Ectodermal cell (in vitro differentiated cells): Measurements from ENCODE around the gene CCDC102B.
"Not testable (repeated sequence)": the region's sequence is repeated elsewhere in the genome, so short reads cannot be mapped to it uniquely, and the experiment has no call there.

Experiments
- H3K27ac ChIP-seq: 2 replicates; pipeline ENCODE4 v1.7.0; 2013; ENCODE audit warnings: mild to moderate bottlenecking, low read depth, low read length; ENCODE audit not compliant: insufficient read depth, poor library complexity, severe bottlenecking
- H3K27me3 ChIP-seq: 2 replicates; pipeline ENCODE4 v1.7.0; 2013; ENCODE audit warnings: mild to moderate bottlenecking, low read length; ENCODE audit not compliant: insufficient read depth, control insufficient read depth, poor library complexity, severe bottlenecking
- H3K36me3 ChIP-seq: one replicate; pipeline ENCODE4 v1.7.0; 2013; ENCODE audit warnings: low read length; ENCODE audit not compliant: control insufficient read depth, insufficient read depth
- H3K4me1 ChIP-seq: one replicate; pipeline ENCODE4 v1.7.0; 2013; ENCODE audit warnings: low read length; ENCODE audit not compliant: control insufficient read depth, insufficient read depth
- H3K4me3 ChIP-seq: 2 replicates; pipeline ENCODE4 v1.7.0; 2013; ENCODE audit warnings: low read depth, low read length, control low read depth; ENCODE audit not compliant: insufficient read depth
- H3K9me3 ChIP-seq: 2 replicates; pipeline ENCODE4 v1.7.0; 2013; ENCODE audit warnings: mild to moderate bottlenecking, low read length, moderate library complexity; ENCODE audit not compliant: control insufficient read depth
- WGBS, 2 experiments: methylation state at CpG; one replicate each; pipeline ENCODE4 v1.1.7; 2013; ENCODE audit warnings: missing lambda C conversion rate in 2 of 2; 5-methylcytosine and 5-hydroxymethylcytosine counted together

The CCDC102B gene

DNA sequence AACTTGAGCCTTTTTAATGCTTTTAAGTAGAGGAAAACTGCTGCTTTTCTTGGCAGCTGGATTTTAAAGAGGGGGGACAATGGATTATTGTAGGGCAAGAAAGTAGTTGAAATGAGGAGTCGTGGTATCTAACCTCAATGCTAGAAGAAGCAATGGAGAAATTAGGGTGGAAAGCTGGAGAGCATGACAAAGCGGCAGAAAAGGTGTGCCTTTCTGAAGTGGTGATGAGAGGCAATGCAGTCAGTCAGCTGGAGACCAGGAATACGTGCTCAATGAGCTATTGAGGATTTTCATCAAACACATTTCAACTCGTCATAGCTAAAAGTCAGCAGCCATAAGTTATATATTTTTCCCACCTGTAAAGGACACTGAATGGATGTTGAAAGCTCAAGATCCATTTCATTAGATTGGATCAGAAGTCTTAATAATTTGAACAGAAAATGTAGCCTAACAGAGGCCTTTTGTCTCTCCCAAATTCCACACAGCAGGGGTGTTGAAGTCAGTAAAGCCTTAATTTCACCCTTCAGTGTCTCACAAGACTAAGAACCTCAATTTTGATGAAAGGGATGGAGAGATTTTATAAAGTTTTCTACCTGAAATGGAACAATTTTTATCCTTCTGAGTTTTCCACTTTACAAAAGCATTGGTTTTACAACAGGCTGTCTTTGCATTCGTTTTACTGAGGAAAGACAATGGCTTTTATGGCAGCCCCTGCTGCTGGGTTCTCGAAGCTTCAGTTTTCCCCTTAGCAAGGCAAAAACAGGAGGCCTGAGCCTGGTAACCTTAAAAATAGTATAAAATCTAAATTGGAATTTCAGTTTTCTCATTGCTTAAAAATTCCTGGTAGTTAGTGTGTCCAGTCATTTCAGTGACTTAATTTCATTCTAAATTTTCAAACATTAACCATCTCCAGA lies 131.1 kb downstream of the CCDC102B start:
- Histone ChIP-seq H3K9me3 (no peaks in the 10 kb centered on the region), H3K27me3 (no peaks in the 10 kb centered on the region), H3K27ac (no peak overlapping the region), H3K4me3 (no peak overlapping the region), H3K36me3 (no peaks in the 10 kb centered on the region), H3K4me1 (no peaks in the 10 kb centered on the region)
- 29 to 30% methylated on average over 6 of the region's 6 CpGs for WGBS, 2 experiments

DNA sequence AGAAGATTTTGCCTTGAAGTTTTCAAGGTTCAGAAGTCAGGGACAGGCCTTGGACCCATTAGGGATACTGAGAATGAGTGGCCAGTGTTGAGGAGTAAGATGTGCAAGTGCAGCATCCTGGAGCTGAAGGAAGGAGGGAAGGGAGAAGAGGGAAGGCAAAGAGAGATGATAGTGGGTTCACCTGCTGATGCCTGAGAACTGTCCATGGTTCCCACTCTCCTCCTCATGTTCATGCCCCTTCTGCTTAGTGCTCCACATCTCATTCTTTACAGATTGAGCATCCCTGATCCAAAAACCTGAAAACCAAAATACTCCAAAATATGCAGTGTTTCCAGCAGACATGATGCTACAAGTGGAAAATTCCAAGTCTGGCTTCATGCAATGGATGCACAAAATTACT lies 137.8 kb downstream of the CCDC102B start:
- Histone ChIP-seq H3K36me3 (no peaks in the 10 kb centered on the region), H3K4me1 (no peaks in the 10 kb centered on the region), H3K9me3 (no peaks in the 10 kb centered on the region), H3K27me3 (no peaks in the 10 kb centered on the region), H3K4me3 (no peak overlapping the region), H3K27ac (no peak overlapping the region)

DNA sequence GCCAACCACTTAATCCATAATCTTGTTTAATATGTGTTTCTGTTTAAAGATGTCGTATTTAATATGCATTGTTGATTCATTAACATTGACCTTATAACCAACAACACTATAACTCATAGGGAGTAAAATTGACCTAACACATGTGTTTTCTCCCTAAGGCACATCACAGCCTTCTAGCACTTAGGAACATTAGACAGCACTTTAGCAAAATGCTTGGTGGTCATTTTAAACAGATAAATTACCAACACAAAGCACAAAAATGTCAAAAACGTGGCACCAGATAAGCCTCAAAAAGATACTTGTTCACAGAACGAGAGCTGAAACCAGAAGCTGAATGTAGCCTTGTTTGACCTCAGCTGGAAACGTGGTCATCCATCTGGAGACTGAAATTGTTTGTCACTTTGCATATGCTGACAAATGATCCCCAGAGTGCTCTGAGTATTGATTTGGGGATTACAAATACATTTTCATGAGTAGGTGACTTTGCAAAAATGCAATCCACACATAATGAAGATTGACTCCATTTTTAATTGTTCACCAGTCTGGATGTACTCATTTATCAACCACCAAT lies 139.2 kb downstream of the CCDC102B start:
- no peaks in the 10 kb centered on the region for H3K27me3 ChIP-seq
- H3K36me3 ChIP-seq = no peaks in the 10 kb centered on the region
- no peak overlapping the region for H3K4me3 ChIP-seq
- H3K9me3 ChIP-seq = no peaks in the 10 kb centered on the region
- no peaks in the 10 kb centered on the region for H3K4me1 ChIP-seq
- H3K27ac ChIP-seq = no peak overlapping the region
- WGBS, 2 experiments = 70 to 73% methylated on average over 3 of the region's 4 CpGs

DNA sequence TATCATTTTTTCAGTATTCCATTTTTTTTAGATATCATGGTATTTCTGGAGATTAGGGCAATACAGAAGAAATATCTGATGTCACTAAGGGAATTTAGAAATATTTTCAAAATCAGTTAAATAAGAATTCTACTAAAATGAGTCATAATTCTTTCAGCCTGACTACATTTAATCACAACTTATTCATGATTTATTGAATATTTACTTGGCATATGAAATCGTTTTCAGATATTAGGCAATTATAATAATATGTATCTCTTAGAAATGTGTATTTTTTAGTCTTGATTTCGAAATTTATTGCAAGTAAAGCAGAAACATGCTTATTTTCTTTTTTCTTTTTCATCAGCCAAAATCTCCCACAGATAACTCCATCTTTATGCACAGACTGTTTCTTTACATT lies 142.2 kb downstream of the CCDC102B start:
- no peak overlapping the region for H3K27ac ChIP-seq
- H3K27me3 ChIP-seq = no peaks in the 10 kb centered on the region
- H3K4me1 ChIP-seq = no peaks in the 10 kb centered on the region
- H3K4me3 ChIP-seq = no peak overlapping the region
- H3K36me3 ChIP-seq = no peaks in the 10 kb centered on the region
- no peaks in the 10 kb centered on the region for H3K9me3 ChIP-seq
- 100% methylated on average over 1 of the region's 2 CpGs; no CpG with 5 or more reads in 1 of the 2 experiments for WGBS, 2 experiments

DNA sequence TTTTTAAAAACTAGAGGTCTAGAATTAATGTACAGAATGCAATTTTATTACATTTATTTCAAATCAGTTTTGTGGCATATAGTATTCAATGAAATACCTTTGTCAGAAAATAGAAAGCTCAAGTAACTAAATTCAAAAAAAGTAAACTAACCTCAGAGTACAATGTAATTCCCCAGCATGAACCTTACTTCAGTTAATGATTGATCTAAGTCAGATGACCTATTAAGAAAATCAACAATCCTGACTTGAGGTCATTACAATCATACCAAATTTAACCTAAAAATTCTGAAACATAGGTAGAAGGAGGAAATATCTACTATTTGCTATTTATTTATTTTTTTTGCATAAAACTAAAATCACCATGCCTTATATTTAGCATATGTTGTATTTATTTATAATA lies 142.9 kb downstream of the CCDC102B start:
- H3K4me3 ChIP-seq = no peak overlapping the region

DNA sequence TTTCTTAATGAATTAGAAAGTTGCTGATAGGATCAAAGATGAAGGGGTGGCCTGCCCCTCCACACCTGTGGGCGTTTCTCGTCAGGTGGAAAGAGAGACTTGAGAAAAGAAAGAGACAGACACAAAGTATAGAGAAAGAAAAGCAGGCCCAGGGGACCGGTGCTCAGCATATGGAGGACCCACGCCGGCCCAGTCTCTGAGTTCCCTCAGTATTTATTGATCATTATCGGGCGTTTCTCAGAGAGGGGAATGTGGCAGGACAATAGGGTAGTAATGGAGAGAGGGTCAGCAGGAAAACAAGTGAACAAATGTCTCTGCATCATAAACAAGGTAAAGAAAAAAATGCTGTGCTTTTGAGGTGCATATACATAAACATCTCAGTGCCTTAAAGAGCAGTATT lies 144.3 kb downstream of the CCDC102B start:
- H3K4me3 ChIP-seq = no peak overlapping the region
- WGBS, 2 experiments = 87% methylated on average over 7 of the region's 7 CpGs
- no peaks in the 10 kb centered on the region for H3K4me1 ChIP-seq
- no peaks in the 10 kb centered on the region for H3K9me3 ChIP-seq
- no peaks in the 10 kb centered on the region for H3K36me3 ChIP-seq
- no peak overlapping the region for H3K27ac ChIP-seq
- H3K27me3 ChIP-seq = no peaks in the 10 kb centered on the region

More for the DNA sequence above, 142.9 kb downstream of the CCDC102B start:
- no peaks in the 10 kb centered on the region for H3K27me3 ChIP-seq
- no peaks in the 10 kb centered on the region for H3K9me3 ChIP-seq
- H3K36me3 ChIP-seq = no peaks in the 10 kb centered on the region
- H3K27ac ChIP-seq = no peak overlapping the region
- H3K4me1 ChIP-seq = no peaks in the 10 kb centered on the region

DNA sequence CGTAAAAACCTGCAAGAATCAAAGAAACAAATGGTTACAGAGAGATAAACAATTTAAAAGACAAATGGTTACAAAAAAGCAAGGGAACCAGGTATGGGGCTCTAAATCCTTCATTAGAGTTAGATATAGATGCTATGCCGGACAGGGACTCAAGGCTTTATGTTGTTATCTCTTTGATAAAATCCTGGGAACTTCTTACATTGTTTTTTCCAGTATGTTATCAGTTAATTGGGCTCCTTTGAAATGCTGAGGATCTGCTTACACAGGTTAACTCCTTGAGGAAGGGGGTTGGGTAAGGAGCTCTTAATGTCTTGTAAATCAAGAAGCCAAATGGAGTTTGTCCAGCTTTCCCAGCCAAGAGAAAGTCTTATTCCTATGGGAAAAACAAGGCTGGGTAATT lies 146.0 kb downstream of the CCDC102B start:
- not testable (repeated sequence) for H3K9me3 ChIP-seq, H3K27me3 ChIP-seq, H3K36me3 ChIP-seq, H3K4me1 ChIP-seq, H3K4me3 ChIP-seq, H3K27ac ChIP-seq
- 84 to 92% methylated on average over 2 of the region's 2 CpGs for WGBS, 2 experiments

DNA sequence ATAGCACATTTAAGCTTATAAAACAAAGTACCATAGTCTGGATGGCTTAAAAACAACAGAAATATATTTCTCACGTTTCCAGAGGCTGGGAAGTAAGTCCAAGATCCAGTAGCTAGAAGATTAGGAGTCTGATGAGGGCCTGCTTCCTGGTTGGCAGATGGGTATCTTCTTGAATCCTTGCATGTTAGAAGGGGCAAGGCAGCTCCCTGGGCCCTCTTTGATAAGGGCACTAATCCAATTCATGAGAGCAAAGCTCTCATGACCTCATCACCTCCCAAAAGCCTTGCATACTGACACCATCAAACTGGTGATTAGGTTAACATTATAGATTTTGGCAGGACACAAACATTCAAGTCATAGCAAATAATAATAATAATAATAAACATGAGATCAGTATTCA lies 146.4 kb downstream of the CCDC102B start:
- Histone ChIP-seq H3K4me1 (no peaks in the 10 kb centered on the region), H3K4me3 (no peak overlapping the region), H3K36me3 (no peaks in the 10 kb centered on the region), H3K27ac (no peak overlapping the region), H3K27me3 (no peaks in the 10 kb centered on the region), H3K9me3 (no peaks in the 10 kb centered on the region)
- 76 to 83% methylated on average over 1 of the region's 1 CpG for WGBS, 2 experiments

DNA sequence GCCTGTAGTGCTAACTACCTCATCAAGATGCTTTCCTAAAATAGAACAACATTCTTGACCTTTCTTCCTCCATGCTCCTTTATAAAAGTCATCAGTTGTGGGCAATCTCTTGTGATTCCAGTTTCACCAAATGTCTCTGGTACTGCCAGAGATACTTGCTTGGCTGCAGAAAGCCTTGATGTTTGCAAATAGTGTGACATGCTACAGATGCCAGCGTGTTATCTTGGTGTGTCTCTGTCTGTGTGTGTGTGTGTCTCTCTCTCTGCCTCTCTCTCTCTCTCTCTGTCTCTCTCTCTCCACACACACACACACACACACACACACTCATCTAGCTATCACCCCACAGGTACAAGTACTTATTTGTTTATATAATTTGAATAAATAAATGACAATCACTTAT lies 146.9 kb downstream of the CCDC102B start:
- Histone ChIP-seq H3K4me3 (no peak overlapping the region), H3K27me3 (no peaks in the 10 kb centered on the region), H3K27ac (no peak overlapping the region), H3K4me1 (no peaks in the 10 kb centered on the region), H3K9me3 (no peaks in the 10 kb centered on the region), H3K36me3 (no peaks in the 10 kb centered on the region)
- WGBS, 2 experiments = 100% methylated on average over 1 of the region's 1 CpG; no CpG with 5 or more reads in 1 of the 2 experiments

DNA sequence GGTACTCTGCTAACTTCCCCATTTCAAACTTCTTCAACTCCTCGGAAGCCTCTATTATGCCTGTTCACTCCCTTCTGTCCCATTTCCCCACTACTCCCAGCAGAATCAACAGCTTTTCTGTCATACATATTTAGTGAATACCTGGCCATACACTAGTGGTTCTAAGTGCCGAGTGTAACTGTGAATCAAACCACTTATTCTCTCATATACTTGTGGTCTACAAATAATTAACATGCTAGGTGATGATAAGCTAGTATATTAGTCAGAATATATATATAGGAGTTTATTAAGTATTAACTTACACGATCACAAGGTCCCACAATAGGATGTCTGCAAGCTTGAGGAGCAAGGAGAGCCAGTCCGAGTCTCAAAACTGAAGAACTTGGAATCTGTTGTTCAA lies 150.7 kb downstream of the CCDC102B start:
- H3K36me3 ChIP-seq = no peaks in the 10 kb centered on the region
- WGBS, 2 experiments = 86 to 93% methylated on average over 4 of the region's 4 CpGs
- no peak overlapping the region for H3K27ac ChIP-seq
- no peaks in the 10 kb centered on the region for H3K4me1 ChIP-seq
- H3K4me3 ChIP-seq = no peak overlapping the region
- H3K27me3 ChIP-seq = no peaks in the 10 kb centered on the region
- H3K9me3 ChIP-seq = no peaks in the 10 kb centered on the region
